ENCODE data around the gene RPL5.

RPL5 gene

DNA sequence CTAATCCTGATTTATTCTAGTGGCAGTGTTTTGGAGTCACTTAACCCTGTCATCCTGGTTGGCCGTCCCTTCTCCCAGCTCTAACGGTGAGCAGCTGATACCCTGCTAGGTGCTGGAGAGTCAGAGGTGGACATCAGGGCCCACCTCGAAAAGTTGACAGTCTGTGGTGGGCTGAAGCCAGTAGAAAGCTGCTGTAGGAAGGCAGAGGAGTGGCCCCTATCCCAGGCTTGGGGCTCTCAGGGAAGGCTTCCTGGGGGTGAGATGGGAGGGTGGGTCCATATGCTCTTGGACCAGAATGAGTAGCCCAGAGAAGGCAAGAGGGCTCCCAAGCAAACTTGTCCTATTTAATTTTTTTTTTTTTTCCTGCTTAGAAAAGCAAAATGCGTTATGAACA is 475 bp upstream of the RPL5 start:
- Histone ChIP-seq H3K4ac (ENCODE audit: low read depth in 1 of 2, low read length in 2 of 2) (peak overlapping the region; percentile 9 to 81), H3K27me3 (ENCODE audit: control insufficient read depth in 1 of 2, insufficient read depth in 1 of 2, low read length in 2 of 2) (no peaks in the 10 kb centered on the region), H2BK12ac (ENCODE audit: low read length in 2 of 2) (peak overlapping the region; percentile 14 to 37), H4K91ac (ENCODE audit: low read length) (peak overlapping the region; percentile 65), H2BK120ac (ENCODE audit: low read depth, low read length) (no peak overlapping the region), H3K9ac (ENCODE audit: low read length) (peak overlapping the region; percentile 99), H2BK15ac (ENCODE audit: low read depth, poor library complexity, severe bottlenecking) (peak overlapping the region; percentile 89), H3K4me3 (ENCODE audit: insufficient read depth in 1 of 2, low read depth in 1 of 2, low read length in 2 of 2) (peak overlapping the region in 1 of 2 experiments; percentile 96), H3K4me2 (ENCODE audit: low read length, poor library complexity, severe bottlenecking) (no peak overlapping the region), H2BK5ac (ENCODE audit: low read depth, low read length, poor library complexity, severe bottlenecking) (no peak overlapping the region), H3K18ac (ENCODE audit: low read depth in 1 of 2, low read length in 2 of 2) (no peak overlapping the region), H3K9me3 (ENCODE audit: control insufficient read depth, low read length) (no peaks in the 10 kb centered on the region), H3K27ac (ENCODE audit: low read length, poor library complexity, severe bottlenecking) (no peak overlapping the region), H3K36me3 (ENCODE audit: control insufficient read depth in 1 of 2, insufficient read depth in 2 of 2, low read depth in 1 of 2, low read length in 2 of 2) (peaks cover 10 to 34% of the 10 kb centered on the region in 2 experiments), H2AFZ (ENCODE audit: low read depth, low read length) (peak overlapping the region; percentile 83), H2AK5ac (ENCODE audit: low read length, severe bottlenecking) (no peak overlapping the region), H3K79me1 (replicated peaks; ENCODE audit: low read length, poor library complexity, severe bottlenecking) (no peaks in the 10 kb centered on the region), H4K8ac (ENCODE audit: low read length) (peak overlapping the region; percentile 79), H3K23ac (ENCODE audit: low read length in 2 of 2) (no peak overlapping the region), H3K14ac (ENCODE audit: low read length in 2 of 2) (no peak overlapping the region), H3K4me1 (ENCODE audit: control insufficient read depth, insufficient read depth, low read depth, low read length) (peaks cover 5% of the 10 kb centered on the region)
- 70% methylated on average over 4 of the region's 4 CpGs for WGBS
- DNase-seq, result peak; percentile 30

DNA sequence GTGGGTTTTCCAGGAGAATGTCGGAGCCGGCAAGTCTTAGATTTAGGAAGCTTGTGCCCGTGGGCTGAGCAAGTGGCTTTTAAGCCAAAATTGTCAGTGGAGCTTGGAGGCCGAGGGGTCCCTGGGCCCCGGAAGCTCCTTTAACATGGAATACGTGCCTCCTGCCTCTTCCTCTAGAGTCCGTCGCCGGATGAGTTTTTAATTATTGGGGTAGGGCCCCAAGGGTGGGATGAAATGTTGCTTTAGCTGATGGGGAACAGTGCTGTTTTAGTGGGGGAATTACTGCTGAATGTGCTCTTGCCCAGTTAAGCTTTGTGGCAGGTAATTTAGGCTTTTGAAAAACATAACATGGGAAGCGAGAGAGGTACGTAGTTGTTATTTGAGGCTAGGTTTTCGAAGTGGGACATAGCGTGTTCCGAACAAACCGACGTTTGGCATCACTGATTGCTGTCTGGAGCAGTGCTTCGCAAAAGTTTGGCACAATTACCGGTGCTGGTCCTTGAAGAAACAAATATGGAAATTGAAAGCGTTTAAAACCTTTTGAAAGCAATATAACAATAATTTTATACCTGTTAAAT is 786 bp downstream of the RPL5 start:
- Histone ChIP-seq H2BK12ac (ENCODE audit: low read length in 2 of 2) (no peak overlapping the region), H3K4me2 (ENCODE audit: low read length, poor library complexity, severe bottlenecking) (peak overlapping the region; percentile 38), H2BK5ac (ENCODE audit: low read depth, low read length, poor library complexity, severe bottlenecking) (peak overlapping the region; percentile 100), H3K9me3 (ENCODE audit: control insufficient read depth, low read length) (no peaks in the 10 kb centered on the region), H3K27me3 (ENCODE audit: control insufficient read depth in 1 of 2, insufficient read depth in 1 of 2, low read length in 2 of 2) (no peaks in the 10 kb centered on the region), H4K91ac (ENCODE audit: low read length) (no peak overlapping the region), H3K27ac (ENCODE audit: low read length, poor library complexity, severe bottlenecking) (peak overlapping the region; percentile 89), H3K9ac (ENCODE audit: low read length) (peak overlapping the region; percentile 99), H3K14ac (ENCODE audit: low read length in 2 of 2) (peak overlapping the region; percentile 37 to 99), H3K23ac (ENCODE audit: low read length in 2 of 2) (peak overlapping the region in 1 of 2 experiments; percentile 94), H3K4me3 (ENCODE audit: insufficient read depth in 1 of 2, low read depth in 1 of 2, low read length in 2 of 2) (peak overlapping the region; percentile 91 to 96), H3K4ac (ENCODE audit: low read depth in 1 of 2, low read length in 2 of 2) (peak overlapping the region; percentile 88 to 100), H4K8ac (ENCODE audit: low read length) (peak overlapping the region; percentile 97), H2BK15ac (ENCODE audit: low read depth, poor library complexity, severe bottlenecking) (no peak overlapping the region), H3K36me3 (ENCODE audit: control insufficient read depth in 1 of 2, insufficient read depth in 2 of 2, low read depth in 1 of 2, low read length in 2 of 2) (peaks cover 10 to 47% of the 10 kb centered on the region in 2 experiments), H3K18ac (ENCODE audit: low read depth in 1 of 2, low read length in 2 of 2) (peak overlapping the region; percentile 98 to 100), H2BK120ac (ENCODE audit: low read depth, low read length) (peak overlapping the region; percentile 42), H3K79me1 (replicated peaks; ENCODE audit: low read length, poor library complexity, severe bottlenecking) (no peaks in the 10 kb centered on the region), H3K4me1 (ENCODE audit: control insufficient read depth, insufficient read depth, low read depth, low read length) (peaks cover 5% of the 10 kb centered on the region), H2AFZ (ENCODE audit: low read depth, low read length) (no peak overlapping the region), H2AK5ac (ENCODE audit: low read length, severe bottlenecking) (peak overlapping the region; percentile 66)
- no peak for DNase-seq
- under 1% methylated on average over 17 of the region's 19 CpGs for WGBS

DNA sequence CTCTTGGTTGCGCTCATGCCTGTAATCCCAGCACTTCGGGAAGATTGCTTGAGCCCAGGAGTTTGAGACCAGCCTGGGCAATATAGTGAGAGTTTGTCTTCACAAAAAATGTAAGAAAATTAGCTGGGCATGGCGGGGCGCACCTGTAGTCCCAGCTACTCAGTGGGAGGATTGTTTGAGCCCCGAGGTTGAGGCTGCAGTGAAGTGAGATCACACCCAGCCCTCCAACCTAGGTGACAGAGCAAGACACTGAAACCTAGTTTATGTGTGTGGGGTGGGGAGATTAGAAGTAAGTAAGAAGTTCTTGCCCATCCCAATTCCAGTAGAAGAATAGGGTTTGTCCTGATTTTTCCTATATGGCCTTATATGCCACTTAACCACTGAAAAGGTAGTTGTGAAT is 2.0 kb downstream of the RPL5 start:
- H2BK5ac ChIP-seq (ENCODE audit: low read depth, low read length, poor library complexity, severe bottlenecking), result no peak overlapping the region
- H4K8ac ChIP-seq (ENCODE audit: low read length), result no peak overlapping the region
- peak overlapping the region; percentile 72 for H3K4me2 ChIP-seq (ENCODE audit: low read length, poor library complexity, severe bottlenecking)
- no peak for DNase-seq
- peaks cover 10 to 59% of the 10 kb centered on the region in 2 experiments for H3K36me3 ChIP-seq (ENCODE audit: control insufficient read depth in 1 of 2, insufficient read depth in 2 of 2, low read depth in 1 of 2, low read length in 2 of 2)
- no peak overlapping the region for H2AK5ac ChIP-seq (ENCODE audit: low read length, severe bottlenecking)
- H3K23ac ChIP-seq (ENCODE audit: low read length in 2 of 2), result peak overlapping the region in 1 of 2 experiments; percentile 19
- no peaks in the 10 kb centered on the region for H3K9me3 ChIP-seq (ENCODE audit: control insufficient read depth, low read length)
- no peaks in the 10 kb centered on the region for H3K79me1 ChIP-seq (replicated peaks; ENCODE audit: low read length, poor library complexity, severe bottlenecking)
- peaks cover 5% of the 10 kb centered on the region for H3K4me1 ChIP-seq (ENCODE audit: control insufficient read depth, insufficient read depth, low read depth, low read length)
- H2BK120ac ChIP-seq (ENCODE audit: low read depth, low read length), result no peak overlapping the region
- no peak overlapping the region for H2BK15ac ChIP-seq (ENCODE audit: low read depth, poor library complexity, severe bottlenecking)
- no peak overlapping the region for H2AFZ ChIP-seq (ENCODE audit: low read depth, low read length)
- peak overlapping the region in 1 of 2 experiments; percentile 96 for H3K4me3 ChIP-seq (ENCODE audit: insufficient read depth in 1 of 2, low read depth in 1 of 2, low read length in 2 of 2)
- H3K14ac ChIP-seq (ENCODE audit: low read length in 2 of 2), result no peak overlapping the region
- no peak overlapping the region for H4K91ac ChIP-seq (ENCODE audit: low read length)
- H3K18ac ChIP-seq (ENCODE audit: low read depth in 1 of 2, low read length in 2 of 2), result no peak overlapping the region
- 87% methylated on average over 5 of the region's 5 CpGs for WGBS
- peak overlapping the region; percentile 99 for H3K9ac ChIP-seq (ENCODE audit: low read length)
- H2BK12ac ChIP-seq (ENCODE audit: low read length in 2 of 2), result no peak overlapping the region
- no peak overlapping the region for H3K4ac ChIP-seq (ENCODE audit: low read depth in 1 of 2, low read length in 2 of 2)
- H3K27ac ChIP-seq (ENCODE audit: low read length, poor library complexity, severe bottlenecking), result no peak overlapping the region
- H3K27me3 ChIP-seq (ENCODE audit: control insufficient read depth in 1 of 2, insufficient read depth in 1 of 2, low read length in 2 of 2), result no peaks in the 10 kb centered on the region

DNA sequence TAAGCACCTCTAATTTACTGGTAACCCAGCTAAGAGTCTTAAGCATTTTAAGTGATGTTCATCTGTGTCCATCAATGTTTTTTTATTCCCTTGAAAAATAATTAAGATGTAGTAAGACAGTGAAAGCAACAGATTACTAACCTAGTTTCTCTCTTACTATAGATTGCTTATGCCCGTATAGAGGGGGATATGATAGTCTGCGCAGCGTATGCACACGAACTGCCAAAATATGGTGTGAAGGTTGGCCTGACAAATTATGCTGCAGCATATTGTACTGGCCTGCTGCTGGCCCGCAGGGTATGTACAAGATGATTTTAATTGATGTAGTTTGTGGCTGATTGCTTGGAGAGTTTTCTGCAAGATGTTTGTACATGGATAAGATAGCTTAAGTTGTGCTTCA is 2.8 kb downstream of the RPL5 start:
- H2AFZ ChIP-seq (ENCODE audit: low read depth, low read length), result no peak overlapping the region
- H3K27ac ChIP-seq (ENCODE audit: low read length, poor library complexity, severe bottlenecking), result no peak overlapping the region
- H3K4me3 ChIP-seq (ENCODE audit: insufficient read depth in 1 of 2, low read depth in 1 of 2, low read length in 2 of 2), result peak overlapping the region in 1 of 2 experiments; percentile 96
- no peak overlapping the region for H2BK120ac ChIP-seq (ENCODE audit: low read depth, low read length)
- H3K23ac ChIP-seq (ENCODE audit: low read length in 2 of 2), result no peak overlapping the region
- no peak overlapping the region for H2BK15ac ChIP-seq (ENCODE audit: low read depth, poor library complexity, severe bottlenecking)
- peak overlapping the region; percentile 41 for H4K8ac ChIP-seq (ENCODE audit: low read length)
- no peak for DNase-seq
- H2BK5ac ChIP-seq (ENCODE audit: low read depth, low read length, poor library complexity, severe bottlenecking), result no peak overlapping the region
- H3K4ac ChIP-seq (ENCODE audit: low read depth in 1 of 2, low read length in 2 of 2), result no peak overlapping the region
- H3K14ac ChIP-seq (ENCODE audit: low read length in 2 of 2), result no peak overlapping the region
- H3K9me3 ChIP-seq (ENCODE audit: control insufficient read depth, low read length), result no peaks in the 10 kb centered on the region
- no peaks in the 10 kb centered on the region for H3K79me1 ChIP-seq (replicated peaks; ENCODE audit: low read length, poor library complexity, severe bottlenecking)
- H3K18ac ChIP-seq (ENCODE audit: low read depth in 1 of 2, low read length in 2 of 2), result no peak overlapping the region
- no peak overlapping the region for H3K4me2 ChIP-seq (ENCODE audit: low read length, poor library complexity, severe bottlenecking)
- H2AK5ac ChIP-seq (ENCODE audit: low read length, severe bottlenecking), result no peak overlapping the region
- 93% methylated on average over 5 of the region's 5 CpGs for WGBS
- H3K9ac ChIP-seq (ENCODE audit: low read length), result peak overlapping the region; percentile 99
- no peak overlapping the region for H4K91ac ChIP-seq (ENCODE audit: low read length)
- peaks cover 5% of the 10 kb centered on the region for H3K4me1 ChIP-seq (ENCODE audit: control insufficient read depth, insufficient read depth, low read depth, low read length)
- H3K27me3 ChIP-seq (ENCODE audit: control insufficient read depth in 1 of 2, insufficient read depth in 1 of 2, low read length in 2 of 2), result no peaks in the 10 kb centered on the region
- no peak overlapping the region for H2BK12ac ChIP-seq (ENCODE audit: low read length in 2 of 2)
- H3K36me3 ChIP-seq (ENCODE audit: control insufficient read depth in 1 of 2, insufficient read depth in 2 of 2, low read depth in 1 of 2, low read length in 2 of 2), result peaks cover 13 to 66% of the 10 kb centered on the region in 2 experiments
